Osteocyte (in vitro differentiated cells): ENCODE results near the gene ABI3. TPM values are rescaled to one million over a fixed set of nuclear protein-coding genes. Genes with fewer than 3 reads are reported as not detected.

Experiments
- DNase-seq: peaks from one replicate; pipeline ENCODE4 v3.0.0; 2021; ENCODE audit warnings: mixed read lengths; ENCODE audit not compliant: unreplicated experiment; ENCODE audit errors: extremely low spot score
- H3K27ac Mint-ChIP-seq: one replicate; pipeline ENCODE4 v1.8.0; 2021; ENCODE audit warnings: mild to moderate bottlenecking, mixed read lengths; ENCODE audit not compliant: unreplicated experiment
- H3K27me3 Mint-ChIP-seq: one replicate; pipeline ENCODE4 v1.8.0; 2021; ENCODE audit warnings: mixed read lengths; ENCODE audit not compliant: unreplicated experiment
- H3K36me3 Mint-ChIP-seq: one replicate; pipeline ENCODE4 v1.8.0; 2021; ENCODE audit warnings: mixed read lengths; ENCODE audit not compliant: unreplicated experiment
- H3K4me1 Mint-ChIP-seq: one replicate; pipeline ENCODE4 v1.8.0; 2021; ENCODE audit warnings: mixed read lengths; ENCODE audit not compliant: unreplicated experiment
- H3K4me3 Mint-ChIP-seq: one replicate; pipeline ENCODE4 v1.8.0; 2021; ENCODE audit warnings: mild to moderate bottlenecking, moderate library complexity, mixed read lengths; ENCODE audit not compliant: unreplicated experiment
- H3K9me3 Mint-ChIP-seq: one replicate; pipeline ENCODE4 v1.8.0; 2021; ENCODE audit warnings: mixed read lengths; ENCODE audit not compliant: unreplicated experiment
- total RNA-seq: library from RNA; stranded (reverse); gene quantifications from 2 replicates; pipeline ENCODE4 v1.2.1, GENCODE V29; 2021
- TF ChIP-seq, protein P1 (sequence below): fragments of 200-600 bp; sonication (generic); IDR thresholded peaks from 2 replicates; pipeline ENCODE4 v1.5.0; 2021; ENCODE audit warnings: antibody characterized with exemption, mild to moderate bottlenecking, moderate library complexity

ABI3 gene
- total RNA-seq, 1 donor from 2014 or later = 0.19 TPM

GRCh38 chr17:49235896-49236295 is 25.4 kb downstream of the ABI3 start:
- Mint-ChIP-seq H3K27me3 (peaks cover 18% of the 10 kb centered on the region), H3K9me3 (no peaks in the 10 kb centered on the region), H3K36me3 (no peaks in the 10 kb centered on the region), H3K27ac (no peak overlapping the region), H3K4me1 (peaks cover 3% of the 10 kb centered on the region), H3K4me3 (no peak overlapping the region)
- TF ChIP-seq, protein P1, sequence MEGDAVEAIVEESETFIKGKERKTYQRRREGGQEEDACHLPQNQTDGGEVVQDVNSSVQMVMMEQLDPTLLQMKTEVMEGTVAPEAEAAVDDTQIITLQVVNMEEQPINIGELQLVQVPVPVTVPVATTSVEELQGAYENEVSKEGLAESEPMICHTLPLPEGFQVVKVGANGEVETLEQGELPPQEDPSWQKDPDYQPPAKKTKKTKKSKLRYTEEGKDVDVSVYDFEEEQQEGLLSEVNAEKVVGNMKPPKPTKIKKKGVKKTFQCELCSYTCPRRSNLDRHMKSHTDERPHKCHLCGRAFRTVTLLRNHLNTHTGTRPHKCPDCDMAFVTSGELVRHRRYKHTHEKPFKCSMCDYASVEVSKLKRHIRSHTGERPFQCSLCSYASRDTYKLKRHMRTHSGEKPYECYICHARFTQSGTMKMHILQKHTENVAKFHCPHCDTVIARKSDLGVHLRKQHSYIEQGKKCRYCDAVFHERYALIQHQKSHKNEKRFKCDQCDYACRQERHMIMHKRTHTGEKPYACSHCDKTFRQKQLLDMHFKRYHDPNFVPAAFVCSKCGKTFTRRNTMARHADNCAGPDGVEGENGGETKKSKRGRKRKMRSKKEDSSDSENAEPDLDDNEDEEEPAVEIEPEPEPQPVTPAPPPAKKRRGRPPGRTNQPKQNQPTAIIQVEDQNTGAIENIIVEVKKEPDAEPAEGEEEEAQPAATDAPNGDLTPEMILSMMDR = no peak
- no peak for DNase-seq

DNA sequence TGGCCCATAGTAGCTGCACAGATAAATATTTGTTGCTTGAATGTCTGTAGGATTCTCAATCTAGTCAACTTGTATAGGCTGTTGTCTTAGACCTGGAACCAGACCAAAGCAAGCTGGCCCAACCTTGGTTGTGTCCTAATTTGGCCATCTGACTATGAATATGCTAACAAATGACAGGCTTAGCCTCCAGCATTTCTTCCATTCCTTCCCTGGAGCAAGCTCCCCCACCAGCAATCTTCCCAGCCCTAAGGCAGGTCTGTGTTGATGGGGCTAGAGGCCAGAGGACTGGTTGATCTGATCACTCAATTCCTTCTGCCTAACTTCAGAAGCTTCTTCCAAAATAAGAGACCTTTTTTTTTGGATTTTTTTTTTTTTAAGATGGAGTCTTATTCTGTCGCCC is 29.5 kb downstream of the ABI3 start:
- Mint-ChIP-seq H3K36me3 (no peaks in the 10 kb centered on the region), H3K9me3 (no peaks in the 10 kb centered on the region), H3K4me3 (no peak overlapping the region), H3K27me3 (peaks cover 19% of the 10 kb centered on the region), H3K4me1 (no peaks in the 10 kb centered on the region), H3K27ac (no peak overlapping the region)
- no peak for DNase-seq
- TF ChIP-seq, protein P1 = no peak

- Mint-ChIP-seq H3K4me1 (no peaks in the 10 kb centered on the region), H3K36me3 (no peaks in the 10 kb centered on the region), H3K4me3 (no peak overlapping the region), H3K9me3 (no peaks in the 10 kb centered on the region), H3K27ac (no peak overlapping the region), H3K27me3 (peaks cover 19% of the 10 kb centered on the region)
- no peak for DNase-seq
- TF ChIP-seq, protein P1 = no peak
Observed at GRCh38 chr17:49240619-49241018, 30.1 kb downstream of the ABI3 start.

DNA sequence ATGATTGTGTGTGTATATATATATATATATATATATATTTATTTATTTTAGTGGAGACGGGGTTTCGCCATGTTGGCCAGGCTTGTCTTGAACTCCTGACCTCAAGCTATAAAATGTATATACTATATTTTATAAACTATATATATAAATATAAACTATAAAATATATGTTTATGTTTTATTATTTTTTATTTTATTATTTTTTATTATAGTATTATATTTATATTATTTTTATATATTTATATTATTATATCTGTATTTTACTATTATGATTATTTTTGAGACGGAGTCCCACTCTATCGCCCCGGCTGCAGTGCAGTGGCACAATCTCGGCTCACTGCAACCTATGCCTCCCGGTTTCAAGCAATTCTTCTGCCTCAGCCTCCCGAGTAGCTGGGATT is 30.5 kb downstream of the ABI3 start:
- Mint-ChIP-seq H3K27ac (no peak overlapping the region), H3K27me3 (peaks cover 17% of the 10 kb centered on the region), H3K4me3 (no peak overlapping the region), H3K4me1 (no peaks in the 10 kb centered on the region), H3K9me3 (no peaks in the 10 kb centered on the region), H3K36me3 (no peaks in the 10 kb centered on the region)
- DNase-seq = no peak
- TF ChIP-seq, protein P1 = no peak

- Mint-ChIP-seq H3K27me3 (peaks cover 15% of the 10 kb centered on the region), H3K9me3 (no peaks in the 10 kb centered on the region), H3K36me3 (no peaks in the 10 kb centered on the region), H3K4me3 (no peak overlapping the region), H3K27ac (no peak overlapping the region), H3K4me1 (no peaks in the 10 kb centered on the region)
- DNase-seq = no peak
- TF ChIP-seq, protein P1 = no peak
Observed at GRCh38 chr17:49241692-49242397, 31.3 kb downstream of the ABI3 start.
